Epithelial cell of proximal tubule (primary cell): ENCODE measurements around the gene GDF2. TPM values are rescaled to one million over a fixed set of nuclear protein-coding genes. Genes with fewer than 3 reads are reported as not detected.

Experiments
- DNase-seq: peaks from one replicate; pipeline ENCODE4 v3.0.0-alpha.2; 2011; ENCODE audit warnings: low read depth
- H3K4me3 ChIP-seq: 2 replicates; pipeline ENCODE4 v1.5.1; 2011; ENCODE audit warnings: low read depth, mild to moderate bottlenecking, low read length
- total RNA-seq: library from RNA; depleted of rRNA; stranded (reverse); fragments of >200 nt; gene quantifications from 2 replicates; pipeline ENCODE4 v1.2.3, GENCODE V29; 2015
- TF ChIP-seq, protein P1 (sequence below): conservative IDR thresholded peaks from 2 replicates; pipeline ENCODE4 v1.5.1; 2012; ENCODE audit warnings: low read depth, mild to moderate bottlenecking, low read length

The GDF2 gene
- total RNA-seq, 1 donor from 2014 or later = not detected

DNA sequence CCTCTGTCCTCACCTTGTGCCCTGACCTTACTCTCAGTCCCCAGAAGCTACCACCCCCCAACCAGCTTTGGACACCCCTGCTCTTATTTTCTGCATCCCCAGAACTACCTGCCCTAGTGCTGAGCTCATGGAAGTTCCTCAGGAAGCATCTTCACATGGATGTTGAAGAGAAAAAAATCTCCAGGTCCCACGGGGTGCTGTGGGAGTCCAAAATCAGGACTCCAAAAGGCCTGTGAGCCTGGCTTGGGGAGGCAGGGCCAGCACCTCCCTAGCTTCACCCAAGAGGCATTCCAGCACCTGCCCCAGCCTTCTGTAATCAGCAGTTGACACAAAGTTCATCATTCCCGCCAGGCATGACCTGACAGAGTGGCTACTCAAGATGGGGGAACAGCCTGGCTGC, 43.0 kb upstream of the GDF2 start:
- no peak overlapping the region for H3K4me3 ChIP-seq
- no peak for DNase-seq
- TF ChIP-seq, protein P1, sequence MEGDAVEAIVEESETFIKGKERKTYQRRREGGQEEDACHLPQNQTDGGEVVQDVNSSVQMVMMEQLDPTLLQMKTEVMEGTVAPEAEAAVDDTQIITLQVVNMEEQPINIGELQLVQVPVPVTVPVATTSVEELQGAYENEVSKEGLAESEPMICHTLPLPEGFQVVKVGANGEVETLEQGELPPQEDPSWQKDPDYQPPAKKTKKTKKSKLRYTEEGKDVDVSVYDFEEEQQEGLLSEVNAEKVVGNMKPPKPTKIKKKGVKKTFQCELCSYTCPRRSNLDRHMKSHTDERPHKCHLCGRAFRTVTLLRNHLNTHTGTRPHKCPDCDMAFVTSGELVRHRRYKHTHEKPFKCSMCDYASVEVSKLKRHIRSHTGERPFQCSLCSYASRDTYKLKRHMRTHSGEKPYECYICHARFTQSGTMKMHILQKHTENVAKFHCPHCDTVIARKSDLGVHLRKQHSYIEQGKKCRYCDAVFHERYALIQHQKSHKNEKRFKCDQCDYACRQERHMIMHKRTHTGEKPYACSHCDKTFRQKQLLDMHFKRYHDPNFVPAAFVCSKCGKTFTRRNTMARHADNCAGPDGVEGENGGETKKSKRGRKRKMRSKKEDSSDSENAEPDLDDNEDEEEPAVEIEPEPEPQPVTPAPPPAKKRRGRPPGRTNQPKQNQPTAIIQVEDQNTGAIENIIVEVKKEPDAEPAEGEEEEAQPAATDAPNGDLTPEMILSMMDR = no peak

DNA sequence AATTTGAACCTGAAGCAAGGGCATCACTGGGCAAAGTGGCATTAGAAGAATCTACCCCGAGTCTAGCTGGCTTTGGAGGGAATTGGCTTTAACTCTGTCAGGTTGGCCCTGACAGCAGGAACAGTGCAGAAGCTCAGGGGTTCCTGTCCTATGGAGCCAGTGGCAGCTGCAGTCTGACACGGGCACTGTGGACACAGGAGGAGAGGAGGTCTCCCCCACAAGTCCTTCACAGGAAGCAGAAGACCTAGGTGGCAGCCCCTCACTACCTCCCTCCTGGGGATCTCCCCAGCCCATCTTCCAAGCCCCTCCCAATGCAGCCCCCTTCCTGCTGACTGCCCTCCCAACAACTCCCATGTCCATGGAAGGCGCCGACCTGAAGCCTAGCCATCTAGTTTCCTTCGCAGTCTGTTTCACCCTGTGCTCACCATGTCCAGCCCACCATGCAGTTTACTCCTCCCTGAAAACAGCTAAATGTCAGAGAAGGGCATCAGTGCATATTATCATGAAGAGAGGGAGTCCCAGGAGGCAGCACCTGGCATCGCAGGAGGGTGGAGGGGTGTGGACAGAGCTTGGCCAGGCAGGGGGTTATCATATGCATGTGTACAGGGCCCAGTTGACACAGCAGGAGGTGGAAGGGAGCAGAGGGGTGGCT, 40.1 kb upstream of the GDF2 start:
- TF ChIP-seq, protein P1 = no peak
- H3K4me3 ChIP-seq = no peak overlapping the region
- no peak for DNase-seq

DNA sequence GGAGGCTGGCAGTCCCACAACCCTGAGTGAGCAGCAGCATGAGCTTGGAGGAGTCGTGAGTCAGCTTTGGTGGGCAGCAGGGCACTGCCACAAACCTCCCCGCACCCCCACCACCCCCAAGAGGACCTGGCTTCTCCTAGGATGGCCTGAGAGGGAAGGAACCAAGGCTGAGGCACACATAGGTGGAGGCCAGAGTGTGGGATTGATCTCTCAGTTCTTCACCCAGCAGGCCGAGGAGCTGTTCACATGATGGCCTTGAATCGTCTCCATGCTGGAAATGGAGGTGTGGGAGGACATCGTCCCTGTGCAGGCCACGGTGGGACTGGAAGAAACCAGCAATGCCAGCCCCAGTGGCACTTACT, 39.6 kb upstream of the GDF2 start:
- no peak for DNase-seq
- no peak overlapping the region for H3K4me3 ChIP-seq
- TF ChIP-seq, protein P1 = no peak

DNA sequence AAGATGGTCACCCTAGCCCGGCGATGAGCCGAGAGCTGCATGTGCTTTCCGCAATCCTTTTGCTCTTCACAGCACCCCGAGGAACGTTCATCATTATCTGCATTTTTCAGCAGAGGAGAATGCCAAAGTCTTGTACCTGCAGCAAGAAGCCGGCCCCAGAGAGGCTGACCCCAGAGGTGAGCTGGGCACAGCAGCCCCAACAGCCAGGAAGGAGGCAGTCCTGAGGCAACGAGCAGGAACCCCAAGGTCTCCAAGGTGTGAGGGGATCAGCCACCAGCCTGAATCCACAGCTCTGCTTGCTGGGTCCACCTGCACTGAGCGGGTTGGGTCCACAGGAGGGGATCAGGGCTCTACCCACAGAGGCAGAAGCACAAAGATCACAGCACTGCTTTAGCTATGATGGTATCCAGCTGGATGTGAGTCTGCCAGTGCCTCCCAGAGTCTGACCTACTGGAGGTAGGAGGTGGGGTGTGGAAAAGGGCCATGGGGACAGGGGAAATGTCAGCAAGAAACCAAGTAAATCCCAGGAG, 39.1 kb upstream of the GDF2 start:
- H3K4me3 ChIP-seq = no peak overlapping the region
- TF ChIP-seq, protein P1 = no peak
- no peak for DNase-seq

DNA sequence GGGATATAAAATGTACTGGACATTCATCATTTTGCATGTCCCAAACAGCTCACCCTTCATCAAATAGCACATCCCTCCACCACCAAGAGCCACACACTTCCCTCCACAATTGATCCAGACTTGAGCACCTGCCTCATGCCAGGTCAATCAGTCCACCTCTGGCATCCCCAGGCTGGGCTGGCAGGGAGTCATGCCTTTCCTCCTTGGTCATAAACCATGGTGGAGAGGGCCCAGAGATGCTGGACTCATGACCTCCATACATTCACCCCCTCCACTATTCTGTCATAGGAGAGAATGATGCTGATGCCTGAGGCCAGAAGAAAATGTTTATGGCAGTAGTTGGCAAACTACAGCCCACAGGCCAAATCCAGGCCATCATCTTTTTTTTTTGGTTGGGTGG, 38.4 kb upstream of the GDF2 start:
- TF ChIP-seq, protein P1 = no peak
- no peak for DNase-seq
- H3K4me3 ChIP-seq = no peak overlapping the region

DNA sequence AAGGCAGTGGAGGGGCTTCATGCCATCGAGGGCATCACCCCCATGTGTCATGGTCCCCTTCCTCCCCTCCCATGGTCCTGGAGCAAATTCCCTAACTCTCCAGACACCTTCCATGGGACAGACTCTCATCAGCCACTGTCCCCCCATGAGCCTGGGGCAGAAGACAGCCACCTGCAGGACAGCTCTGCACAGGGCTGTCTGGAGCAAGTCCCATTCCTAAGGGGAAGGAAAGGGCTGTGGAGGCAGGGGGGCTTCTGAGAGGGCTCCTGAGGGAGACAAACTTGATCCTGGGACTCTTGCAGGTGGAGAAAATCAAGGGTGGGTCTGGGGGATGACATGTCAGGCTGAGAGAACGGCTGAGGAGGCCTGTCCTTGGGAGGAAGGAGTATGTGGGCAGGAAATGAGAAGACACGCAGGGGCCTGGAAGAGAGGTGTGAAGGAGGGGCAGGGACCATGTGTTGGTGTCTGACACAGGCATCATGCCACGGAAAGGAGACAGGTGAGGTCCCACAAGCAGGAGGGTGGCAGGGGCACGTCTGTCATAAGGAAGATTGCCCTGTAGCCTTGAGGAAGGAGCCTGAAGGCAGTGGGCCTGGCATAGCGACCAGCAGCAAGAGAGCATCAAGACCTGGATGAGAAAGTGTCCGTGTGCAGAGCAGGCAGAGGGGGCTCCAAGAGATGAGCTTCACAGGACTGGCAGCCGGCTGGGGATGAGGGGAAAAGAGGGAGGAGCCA, 36.7 kb upstream of the GDF2 start:
- no peak for DNase-seq
- no peak overlapping the region for H3K4me3 ChIP-seq
- TF ChIP-seq, protein P1 = no peak
